CD1c-positive myeloid dendritic cell (primary cell): ENCODE data around the gene TMEM132D.

Experiments used
- DNase-seq: peaks from one replicate; pipeline ENCODE4 v3.0.0-alpha.2; 2016; ENCODE audit errors: extremely low spot score

Gene TMEM132D

DNA sequence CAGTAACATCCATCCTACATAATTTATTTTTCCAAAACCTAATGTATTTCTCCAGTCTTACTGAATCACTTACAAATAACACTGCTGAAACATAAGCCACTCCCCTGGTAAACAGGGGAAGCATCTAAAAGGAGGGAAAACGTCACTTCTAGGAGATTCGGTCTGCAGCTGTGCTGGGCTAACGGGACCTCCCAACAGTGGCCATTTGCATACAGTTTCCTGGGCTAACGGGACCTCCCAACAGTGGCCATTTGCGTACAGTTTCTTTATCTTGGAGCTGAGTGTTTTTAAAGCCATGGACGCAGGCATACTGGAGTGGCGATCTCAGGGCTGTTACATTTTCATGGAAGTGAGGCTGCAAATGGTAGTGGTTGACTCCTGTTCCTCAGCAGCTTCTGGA lies 242.9 kb downstream of the TMEM132D start:
- no peak for DNase-seq

DNA sequence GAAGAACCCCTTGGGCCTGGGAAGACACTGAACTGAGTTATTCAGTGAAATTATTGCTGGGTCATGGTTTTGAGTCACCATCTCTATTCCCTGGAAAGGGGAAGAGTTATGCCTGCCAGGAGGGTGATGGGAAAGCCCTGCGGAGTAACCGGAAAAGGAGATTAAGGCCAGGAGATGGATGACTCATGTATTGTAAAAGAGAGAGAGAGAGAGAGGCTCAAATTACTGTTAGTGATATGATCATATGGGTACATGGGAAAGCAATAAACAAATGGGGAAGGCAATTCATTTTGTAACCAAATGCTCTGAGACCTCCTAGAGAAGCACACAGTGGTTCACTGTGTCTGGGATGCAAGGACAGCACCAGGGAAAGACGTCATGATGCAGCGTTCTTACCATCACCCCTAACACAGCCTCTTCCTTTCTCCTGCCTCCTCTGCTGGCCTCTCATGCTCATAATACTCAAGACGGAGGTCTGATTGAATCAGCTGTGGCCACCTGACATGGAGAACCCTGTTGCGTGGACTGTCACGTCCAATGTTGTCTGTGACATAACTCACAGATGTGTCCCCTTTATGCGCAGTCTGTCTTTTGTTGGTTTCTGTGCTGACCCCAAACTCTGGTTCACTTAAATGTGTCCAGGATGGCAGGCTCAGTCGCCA lies 243.7 kb downstream of the TMEM132D start:
- DNase-seq, result no peak

DNA sequence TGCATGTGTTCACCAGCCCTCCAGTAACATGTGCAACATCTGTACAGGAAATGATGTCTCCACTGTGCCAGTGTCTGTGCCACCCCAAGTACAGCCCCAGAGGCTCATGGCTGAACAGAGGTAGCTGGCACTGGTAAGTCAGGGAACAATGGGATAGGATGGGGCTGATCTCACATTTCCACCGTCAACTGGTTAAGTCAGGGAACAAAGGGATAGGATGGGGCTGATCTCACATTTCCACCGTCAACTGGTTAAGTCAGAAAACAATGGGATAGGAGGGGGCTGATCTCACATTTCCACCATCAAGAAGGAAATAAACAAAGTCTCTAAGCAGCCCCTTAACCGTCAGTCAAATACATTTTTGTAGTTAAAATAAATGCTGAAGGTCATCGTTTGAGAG lies 246.6 kb downstream of the TMEM132D start:
- no peak for DNase-seq

DNA sequence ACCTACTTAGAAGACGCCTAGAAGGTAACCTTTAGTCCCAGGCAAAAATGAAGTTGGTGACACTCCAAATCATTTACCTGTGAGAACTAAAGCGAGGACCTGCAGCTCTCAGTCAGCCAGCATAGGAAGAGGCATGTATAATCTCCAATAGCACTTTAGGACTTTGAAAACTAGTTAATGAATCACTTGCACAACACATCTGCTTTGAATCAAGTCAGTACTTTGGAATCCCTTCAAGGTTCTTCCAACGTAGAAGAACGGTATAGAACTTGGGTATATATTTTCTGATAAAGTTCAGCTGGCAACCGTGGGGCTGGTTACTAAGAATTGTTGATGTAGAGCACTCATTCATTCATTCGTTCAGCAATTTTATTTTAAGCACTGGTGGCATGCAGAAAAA lies 251.9 kb downstream of the TMEM132D start:
- DNase-seq, result no peak

DNA sequence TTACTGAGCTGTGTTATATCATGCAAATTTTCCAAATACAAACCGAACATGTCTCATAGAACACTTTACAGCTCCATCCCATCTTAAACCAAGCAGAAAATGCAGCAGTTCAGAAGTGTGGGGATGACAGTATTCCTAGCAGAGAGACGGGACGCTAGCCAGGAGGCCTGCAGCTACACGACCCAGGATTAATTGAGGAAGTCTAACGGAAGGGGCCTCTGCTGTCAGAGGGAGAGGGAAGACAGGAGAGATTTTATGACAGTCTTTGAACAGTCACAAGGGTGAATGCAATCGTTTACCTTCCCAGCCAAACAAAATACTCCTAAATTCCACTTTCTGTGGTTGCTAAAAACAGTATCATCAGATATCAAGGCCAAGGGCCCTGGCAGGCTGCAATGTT lies 261.9 kb downstream of the TMEM132D start:
- DNase-seq, result no peak

DNA sequence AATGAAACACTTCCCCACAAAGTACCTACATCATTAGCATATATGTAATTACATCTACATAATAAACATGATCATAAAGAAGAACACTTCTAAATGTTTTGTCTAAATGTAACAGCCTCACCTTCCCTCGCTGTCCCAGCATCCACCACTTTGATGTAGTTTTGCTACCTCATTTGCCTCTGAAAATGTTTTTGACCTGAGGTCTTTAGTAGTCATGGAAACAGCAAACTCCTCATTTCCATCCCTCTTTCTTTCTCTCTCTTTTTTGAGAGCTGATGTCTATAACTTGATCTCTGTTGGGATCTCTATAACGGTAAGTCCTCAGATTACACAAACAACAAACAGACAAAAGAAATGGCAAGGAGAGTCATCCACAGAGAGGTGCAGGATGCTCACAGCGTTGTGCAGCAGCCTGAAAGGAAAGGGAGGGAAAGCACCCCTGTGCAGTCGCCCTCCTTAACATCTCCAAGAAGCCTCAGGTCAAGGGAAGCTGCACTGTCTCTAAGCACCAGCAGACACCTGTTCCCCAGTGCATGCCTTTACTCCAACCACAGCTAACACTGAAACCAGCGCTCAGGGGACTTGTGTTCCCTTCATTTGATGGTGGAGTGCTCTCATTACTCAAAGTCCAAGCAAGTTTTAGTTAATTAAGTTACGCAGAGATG lies 268.7 kb downstream of the TMEM132D start:
- DNase-seq, result no peak

DNA sequence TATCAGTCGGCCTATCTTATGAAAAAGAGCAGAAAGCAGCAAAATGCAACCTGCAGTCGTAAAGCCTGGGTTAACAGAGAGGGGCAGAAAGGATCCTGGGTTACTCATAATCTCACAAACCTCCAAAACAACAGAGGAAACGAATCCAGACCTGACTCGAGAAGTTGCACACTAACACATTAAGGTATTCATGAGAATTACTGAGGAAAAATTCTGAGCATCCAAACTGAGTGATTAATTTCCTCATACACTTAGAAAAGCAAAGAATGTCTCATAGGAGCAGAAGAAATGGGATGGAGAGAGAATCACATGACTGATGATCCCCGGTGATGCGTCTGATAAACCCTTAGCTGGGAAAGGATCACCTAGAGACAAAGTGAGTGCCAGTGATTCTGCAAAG lies 272.5 kb downstream of the TMEM132D start:
- no peak for DNase-seq

DNA sequence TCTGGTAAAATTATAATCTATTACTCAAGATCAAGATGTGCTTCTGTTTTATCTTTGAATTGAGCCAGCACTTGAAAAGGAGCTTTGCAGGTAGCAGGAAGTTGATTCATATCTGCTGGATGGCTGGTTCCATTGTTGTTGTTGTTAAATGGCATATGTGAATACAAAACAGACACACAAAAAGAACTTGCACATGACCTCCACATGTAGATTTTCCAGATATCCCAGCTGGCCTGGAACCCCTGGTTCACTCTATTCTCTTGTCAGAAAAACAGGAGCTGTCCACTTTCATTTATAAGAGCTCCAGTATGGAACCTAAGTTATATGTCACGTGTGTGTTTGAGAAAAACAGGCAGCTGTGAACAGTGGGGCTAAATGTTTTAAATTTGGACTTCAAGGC lies 273.9 kb downstream of the TMEM132D start:
- no peak for DNase-seq

DNA sequence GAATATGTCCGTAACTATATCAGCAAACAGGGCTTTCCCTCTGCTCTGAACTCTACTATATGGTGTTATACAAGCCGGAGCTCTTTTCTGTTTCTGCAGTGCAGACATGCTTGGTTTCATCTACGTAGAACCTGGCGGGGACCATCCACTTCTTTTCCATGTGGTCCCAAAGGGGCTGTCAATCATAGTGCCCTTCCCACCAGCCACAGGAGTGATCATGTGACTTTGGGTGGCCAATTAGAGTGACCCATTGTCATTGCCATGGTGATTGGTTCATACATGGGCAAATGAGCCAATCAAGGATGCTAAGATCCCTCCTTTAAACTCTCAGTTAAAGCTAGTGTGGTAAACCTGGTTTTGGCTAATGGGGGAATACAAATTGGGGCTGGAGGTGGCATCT lies 281.3 kb downstream of the TMEM132D start:
- DNase-seq, result no peak

DNA sequence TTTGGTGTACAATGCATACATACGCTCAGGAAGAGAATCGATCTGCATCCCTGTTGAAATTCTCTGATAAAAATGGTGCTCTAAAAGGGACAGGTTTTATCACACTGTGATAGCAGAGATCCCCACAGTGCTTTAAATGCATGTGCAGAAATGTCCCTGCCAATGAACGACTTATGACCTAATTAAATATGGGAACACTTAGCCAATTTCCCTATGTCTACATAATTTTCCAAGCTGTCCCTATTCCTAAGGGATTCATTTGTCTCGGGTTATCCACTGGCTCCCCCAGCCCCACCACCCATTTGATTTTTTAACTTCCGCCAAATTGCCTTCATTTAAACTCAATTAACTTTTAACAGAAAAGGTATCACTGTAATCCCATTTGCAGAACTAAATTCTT lies 284.6 kb downstream of the TMEM132D start:
- DNase-seq, result no peak

DNA sequence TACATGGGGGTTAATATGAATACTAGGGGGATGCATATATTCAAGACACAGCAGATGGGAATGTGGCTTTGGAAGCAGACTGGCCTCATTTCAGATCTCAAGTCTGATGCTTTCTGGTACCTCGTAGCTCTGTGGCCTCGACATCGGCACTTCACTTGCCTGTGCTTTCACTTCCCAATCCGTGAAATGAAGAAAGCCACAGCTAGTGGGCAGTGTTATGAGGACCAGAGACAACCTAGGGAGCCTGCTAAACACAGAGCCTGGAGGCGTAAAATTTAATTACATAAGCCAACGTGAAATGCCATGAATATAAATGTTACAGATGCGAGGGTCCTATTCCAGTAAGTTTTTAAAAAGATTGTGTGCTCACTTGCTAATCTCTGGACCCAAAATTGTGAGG lies 286.0 kb downstream of the TMEM132D start:
- no peak for DNase-seq

DNA sequence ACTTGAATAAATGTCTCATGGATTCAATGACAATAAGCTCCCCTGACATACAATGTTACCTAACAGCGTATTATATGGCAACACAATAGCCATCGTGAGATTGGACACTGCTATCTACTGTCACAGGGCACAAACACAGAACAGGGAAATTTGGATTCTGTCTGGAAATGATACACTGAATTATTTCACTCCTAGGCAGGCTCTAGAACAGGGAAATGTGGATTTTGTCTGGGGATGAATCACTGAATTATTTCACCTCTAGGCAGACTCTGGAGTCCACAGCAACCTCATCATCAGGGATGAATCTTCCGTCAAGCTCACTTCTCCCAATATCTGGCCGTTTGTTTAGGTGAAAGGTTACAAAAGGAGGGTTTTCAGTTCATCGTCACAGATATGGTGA lies 288.8 kb downstream of the TMEM132D start:
- DNase-seq, result no peak

DNA sequence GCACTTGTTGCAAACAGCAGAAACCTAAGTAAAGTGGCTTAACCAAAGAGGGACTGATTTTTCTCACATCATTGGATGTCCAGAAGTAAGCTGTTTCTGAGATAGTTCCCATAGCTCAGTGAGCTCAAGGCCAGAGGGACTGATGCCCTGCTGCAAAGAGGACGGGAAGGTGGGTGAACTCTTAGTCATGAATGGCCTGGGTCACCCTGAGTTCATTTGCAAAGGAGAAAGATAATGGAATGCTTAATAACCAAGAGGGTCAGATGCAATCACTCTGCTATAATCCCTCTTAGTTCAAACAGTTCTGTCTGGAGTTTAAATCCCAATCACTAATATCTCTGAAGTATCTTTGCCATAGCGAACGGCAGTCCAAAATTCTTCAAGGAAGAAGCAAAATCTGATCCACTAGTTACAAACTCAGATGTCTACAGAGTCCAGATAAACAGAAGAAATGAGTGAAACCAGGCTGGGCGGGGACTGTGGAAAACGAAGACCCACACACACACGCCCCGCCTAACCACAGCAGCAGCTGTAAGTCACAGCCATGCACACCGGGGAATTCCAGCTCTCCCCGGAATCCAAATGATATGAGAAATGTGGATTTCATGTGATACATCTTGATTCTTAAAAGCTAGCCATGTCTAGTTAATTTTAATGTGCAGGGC lies 289.5 kb downstream of the TMEM132D start:
- DNase-seq, result no peak

DNA sequence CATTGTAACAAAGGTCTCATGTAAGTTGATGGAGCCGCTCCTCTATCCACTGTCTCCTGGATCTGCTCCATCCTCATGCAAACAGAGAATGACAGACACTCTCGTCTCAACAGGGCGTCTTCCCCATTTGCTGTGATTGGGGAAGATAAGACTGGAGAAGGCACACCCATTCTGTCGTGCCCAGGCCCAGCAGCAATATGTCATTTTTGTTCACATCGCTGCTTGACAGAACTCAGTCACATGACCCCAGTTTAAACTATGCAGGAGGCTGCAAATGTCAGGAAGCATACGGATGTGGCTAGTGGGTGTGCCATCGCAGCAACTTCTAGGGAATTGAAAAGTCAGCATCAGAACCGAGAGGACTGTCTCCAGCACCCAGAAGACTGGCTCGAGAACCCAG lies 290.5 kb downstream of the TMEM132D start:
- no peak for DNase-seq

DNA sequence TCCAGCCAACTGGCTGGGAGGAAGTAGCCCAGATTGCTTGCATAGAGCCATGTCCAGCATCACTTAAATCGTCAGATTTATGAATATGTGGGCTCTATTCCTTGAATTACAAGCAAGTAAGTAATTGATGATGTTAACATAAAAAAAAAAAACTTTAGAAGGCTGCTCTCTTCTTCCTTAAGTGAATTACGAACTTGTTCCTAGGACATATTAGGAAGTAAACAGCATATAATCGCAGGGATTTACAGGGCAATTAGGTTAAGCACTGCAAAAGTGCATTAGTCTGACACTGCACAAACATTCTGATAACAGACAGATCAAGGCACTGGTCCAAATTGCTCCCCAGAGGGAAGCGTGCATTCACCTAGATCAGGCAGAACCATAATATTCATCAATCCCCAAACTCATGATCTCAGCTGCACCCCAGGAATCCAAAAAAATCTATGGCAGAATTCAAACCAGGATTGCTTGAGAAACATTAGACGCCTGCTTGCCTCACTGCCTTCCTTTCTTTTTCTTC lies 293.2 kb downstream of the TMEM132D start:
- no peak for DNase-seq

DNA sequence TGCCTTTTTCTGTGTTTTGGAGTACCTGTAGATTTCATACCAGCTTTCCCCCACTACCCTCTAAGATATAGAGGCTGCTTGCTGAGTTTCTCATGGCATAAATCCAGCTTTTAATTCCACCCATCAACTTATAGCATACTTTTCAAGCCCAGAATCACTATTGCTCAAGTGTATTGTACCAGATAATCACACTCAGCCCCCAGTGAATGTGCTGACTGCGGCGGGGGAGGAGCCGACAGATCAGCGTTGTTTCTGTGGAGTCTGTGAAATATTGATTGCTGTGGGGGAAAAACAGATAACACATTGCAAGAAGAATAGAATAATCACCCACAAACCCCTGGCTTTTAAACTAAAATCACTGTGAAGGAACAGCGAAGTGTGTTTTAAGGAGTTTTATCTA lies 296.1 kb downstream of the TMEM132D start:
- no peak for DNase-seq

DNA sequence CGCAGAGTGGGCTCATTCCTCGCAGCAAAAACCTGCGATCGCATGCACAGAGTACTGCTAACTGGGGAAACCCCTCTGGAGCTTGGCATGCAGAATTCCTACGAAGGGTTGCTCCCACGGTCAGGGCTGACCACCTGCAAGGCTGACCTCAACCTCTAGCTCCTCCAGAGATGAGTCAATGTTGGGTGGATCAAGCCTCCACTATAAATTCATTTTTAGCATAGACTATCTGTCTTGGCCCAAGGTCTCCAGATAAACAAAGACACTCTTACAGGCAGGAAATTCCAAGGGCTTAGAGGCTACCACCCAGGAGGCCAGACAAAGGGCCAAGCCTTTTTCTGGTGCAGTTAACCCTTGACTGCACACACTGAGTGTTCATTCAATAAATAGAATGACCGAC lies 296.5 kb downstream of the TMEM132D start:
- no peak for DNase-seq

DNA sequence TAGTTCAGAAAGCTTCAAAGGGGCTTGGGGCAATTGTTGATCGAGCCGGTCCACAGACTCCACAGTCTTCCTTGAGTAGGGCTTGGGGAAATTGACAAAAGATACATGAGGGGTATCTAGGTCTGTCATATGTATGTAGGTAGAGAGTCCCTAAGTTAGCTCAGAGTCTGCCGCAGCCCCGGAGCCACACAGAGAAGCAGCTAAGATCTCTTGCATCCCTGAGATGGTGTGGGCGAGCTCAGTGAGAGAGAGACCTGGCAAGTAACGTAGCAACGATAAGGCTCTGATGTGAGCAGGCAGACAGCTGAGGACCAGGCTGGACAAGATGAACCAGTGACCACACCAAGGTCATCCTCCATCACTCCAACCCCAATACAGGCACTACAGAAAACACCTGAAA lies 297.6 kb downstream of the TMEM132D start:
- DNase-seq, result no peak

DNA sequence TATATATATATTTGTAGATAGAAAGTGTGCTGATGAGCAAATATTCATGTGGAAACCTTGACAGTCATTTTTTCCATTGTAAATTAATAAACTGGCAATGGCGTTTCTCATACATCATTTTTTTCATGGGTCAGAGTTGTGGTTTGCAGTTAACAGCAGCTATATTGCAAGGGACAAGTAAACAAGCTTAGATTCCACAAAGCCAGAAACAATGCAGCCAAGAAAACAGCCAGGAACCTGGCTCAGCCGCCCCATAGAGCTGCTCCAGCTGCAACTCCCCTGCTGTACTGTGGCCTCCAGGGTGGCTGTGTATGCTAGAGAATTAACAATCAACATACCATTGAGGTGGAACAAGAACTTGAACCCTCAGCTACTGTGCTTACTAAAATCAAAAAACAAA lies 298.2 kb downstream of the TMEM132D start:
- DNase-seq, result no peak

DNA sequence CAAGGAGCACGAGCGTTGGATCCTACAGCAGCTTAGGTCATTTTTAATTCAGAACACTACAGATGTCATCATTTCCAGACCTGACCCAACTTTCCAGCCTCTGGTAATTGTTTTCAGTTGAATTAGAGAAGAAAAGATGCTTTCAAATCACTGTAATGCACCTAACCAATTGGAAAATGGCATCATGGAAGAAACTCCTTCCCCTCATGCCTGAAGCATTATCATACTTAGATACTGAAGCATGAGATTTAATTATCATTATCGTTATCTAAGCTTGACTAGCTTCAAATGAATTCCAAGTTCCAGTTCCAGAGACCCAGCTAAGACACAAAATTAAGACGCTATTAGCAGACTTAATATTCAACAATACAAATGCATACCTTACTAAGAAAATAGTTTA lies 299.3 kb downstream of the TMEM132D start:
- no peak for DNase-seq

DNA sequence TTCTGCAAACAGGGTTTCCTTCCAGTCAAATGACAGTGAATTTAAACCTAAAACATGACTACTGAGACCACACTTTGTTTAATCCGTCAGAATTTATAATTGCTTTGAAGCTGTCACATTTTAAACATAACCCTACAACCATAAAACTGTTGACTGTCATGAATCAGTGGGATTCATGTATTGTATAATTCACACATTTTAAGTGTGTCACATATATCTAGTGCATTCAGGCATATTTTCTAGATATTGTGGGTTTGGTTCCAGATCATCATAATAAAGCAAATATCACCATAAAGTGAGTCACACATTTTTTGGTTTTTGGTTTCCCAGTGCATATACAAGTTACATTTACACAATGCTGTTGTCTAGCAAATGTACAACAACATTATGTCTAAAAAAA lies 304.4 kb downstream of the TMEM132D start:
- DNase-seq, result no peak

DNA sequence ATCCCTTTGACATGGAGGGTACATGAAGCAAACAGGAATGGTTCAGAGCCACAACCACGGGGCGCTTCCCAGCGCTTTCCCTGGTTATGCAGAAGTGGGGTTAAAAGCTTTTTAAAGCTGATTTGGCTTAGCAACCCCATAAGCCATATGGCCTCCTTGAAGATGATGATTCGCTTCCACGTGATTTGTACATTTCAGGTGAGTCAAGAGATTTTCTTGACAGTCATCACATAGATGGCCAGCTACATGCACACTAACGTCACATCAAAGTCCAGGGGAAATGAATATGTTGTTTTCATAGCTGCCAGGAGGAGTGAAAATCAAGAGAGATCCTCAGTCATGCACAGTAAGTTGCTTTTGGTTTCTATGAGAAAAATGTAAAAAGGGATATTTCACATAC lies 309.7 kb downstream of the TMEM132D start:
- DNase-seq, result no peak

DNA sequence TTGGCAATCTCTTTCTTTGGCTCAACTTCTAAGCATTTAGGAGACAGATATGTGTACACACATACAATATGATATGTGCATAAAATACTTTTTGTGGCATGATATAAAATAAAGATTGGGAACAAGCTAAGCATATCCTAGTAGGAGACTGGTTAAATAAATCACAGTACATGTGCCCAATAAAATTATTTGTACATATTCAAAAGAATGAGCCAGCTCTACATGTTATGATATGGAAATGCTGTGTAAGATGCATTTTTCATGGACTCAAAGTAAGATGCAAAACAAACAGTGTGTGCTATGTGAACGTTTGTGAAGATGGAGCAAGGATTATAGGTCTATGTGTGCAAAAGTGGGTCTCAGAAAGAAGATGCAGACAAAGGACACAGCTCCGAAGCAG lies 311.4 kb downstream of the TMEM132D start:
- DNase-seq, result no peak
